HEK293T (cell line): ENCODE data around the gene KANK2.
A peak's percentile ranks its signal among the peaks of the same experiment; 100 is the strongest.
"Not testable (repeated sequence)": the region's sequence is repeated elsewhere in the genome, so short reads cannot be mapped to it uniquely, and the experiment has no call there.

Experiments
- CTCF ChIA-PET: fragments of 350-600 bp; formaldehyde crosslinking; extraction: SDS; loops from one replicate; lab custom pipeline; 2021; ENCODE audit warnings: antibody characterized with exemption, inconsistent platforms; lab: Yijun Ruan, JAX
- POLR2A ChIA-PET: fragments of 350-600 bp; formaldehyde crosslinking; extraction: SDS; loops from one replicate; lab custom pipeline; 2020; ENCODE audit warnings: antibody characterized with exemption, inconsistent platforms; lab: Yijun Ruan, JAX
- DNase-seq: peaks from one replicate; pipeline ENCODE4 v3.0.0; 2012; ENCODE audit warnings: mixed read lengths; ENCODE audit errors: extremely low spot score
- ARNT ChIP-seq: fragments of 450-650 bp; IDR thresholded peaks from 2 replicates; pipeline ENCODE4 v1.6.1; 2017; ENCODE audit warnings: mild to moderate bottlenecking
- BHLHE40 ChIP-seq: fragments of 450-650 bp; IDR thresholded peaks from 2 replicates; pipeline ENCODE4 v1.6.1; 2016; ENCODE audit warnings: mild to moderate bottlenecking, moderate library complexity, borderline replicate concordance
- CTBP1 ChIP-seq: fragments of 450-650 bp; IDR thresholded peaks from 2 replicates; pipeline ENCODE4 v1.6.1; 2016; ENCODE audit warnings: borderline replicate concordance
- ELF4 ChIP-seq: fragments of 450-650 bp; IDR thresholded peaks from 2 replicates; pipeline ENCODE4 v1.6.1; 2017; ENCODE audit warnings: antibody characterized with exemption
- FOXA1 ChIP-seq: fragments of 450-650 bp; IDR thresholded peaks from 2 replicates; pipeline ENCODE4 v1.6.1; 2016; ENCODE audit warnings: mild to moderate bottlenecking
- FOXK2 ChIP-seq: fragments of 450-650 bp; IDR thresholded peaks from 2 replicates; pipeline ENCODE4 v1.6.1; 2016; ENCODE audit warnings: mild to moderate bottlenecking
- FOXM1 ChIP-seq: fragments of 450-650 bp; IDR thresholded peaks from 2 replicates; pipeline ENCODE4 v1.6.1; 2017; ENCODE audit warnings: mild to moderate bottlenecking, borderline replicate concordance
- HDGF ChIP-seq: fragments of 450-650 bp; IDR thresholded peaks from 2 replicates; pipeline ENCODE4 v1.6.1; 2017; ENCODE audit warnings: antibody characterized with exemption, borderline replicate concordance
- L3MBTL2 ChIP-seq: fragments of 450-650 bp; conservative IDR thresholded peaks from 2 replicates; pipeline ENCODE4 v1.6.1; 2016; ENCODE audit warnings: mild to moderate bottlenecking
- LEF1 ChIP-seq: fragments of 450-650 bp; IDR thresholded peaks from 2 replicates; pipeline ENCODE4 v1.6.1; 2017; ENCODE audit warnings: mild to moderate bottlenecking, borderline replicate concordance
- NFRKB ChIP-seq: fragments of 450-650 bp; IDR thresholded peaks from 2 replicates; pipeline ENCODE4 v1.6.1; 2016; ENCODE audit warnings: mild to moderate bottlenecking, moderate library complexity
- PKNOX1 ChIP-seq: fragments of 450-650 bp; IDR thresholded peaks from 2 replicates; pipeline ENCODE4 v1.6.1; 2016
- SP1 ChIP-seq: fragments of 450-650 bp; IDR thresholded peaks from 2 replicates; pipeline ENCODE4 v1.6.1; 2017
- SUZ12 ChIP-seq: fragments of 450-650 bp; IDR thresholded peaks from 2 replicates; pipeline ENCODE4 v1.6.1; 2016; ENCODE audit warnings: mild to moderate bottlenecking
- TARDBP ChIP-seq: fragments of 450-650 bp; IDR thresholded peaks from 2 replicates; pipeline ENCODE4 v1.6.1; 2016
- ZNF384 ChIP-seq: fragments of 450-650 bp; IDR thresholded peaks from 2 replicates; pipeline ENCODE4 v1.6.1; 2016

The KANK2 gene

GRCh38 chr19:11137542-11138384, 59.6 kb downstream of the KANK2 start:
- POLR2A ChIA-PET: interaction anchor here (3.0 kb wide), 1 partner anchor 18 kb away, joined by 13 read pairs; the partner anchor contains the start of gene SPC24
- peak; percentile 84 for DNase-seq
- CTCF ChIA-PET: interaction anchor here (0.6 to 2.0 kb wide), 6 partner anchors 11 to 252 kb away, joined by 3 to 7 read pairs (median 4); no protein-coding TSS in a partner anchor
- TF ChIP-seq ELF4 (no peak), SUZ12 (no peak), TARDBP (no peak), L3MBTL2 (peak; percentile 68)

- ChIA-PET POLR2A (no interaction called here), CTCF (interaction anchor here (0.6 to 2.0 kb wide), 3 partner anchors 68 to 126 kb away, joined by 3 to 7 read pairs (median 3); no protein-coding TSS in a partner anchor)
- no peak for TF ChIP-seq LEF1
- TF ChIP-seq SP1: no peak
- TF ChIP-seq L3MBTL2: no peak
- TF ChIP-seq FOXM1: no peak
- no peak for TF ChIP-seq PKNOX1
- no peak for TF ChIP-seq NFRKB
- no peak for TF ChIP-seq CTBP1
- no peak for TF ChIP-seq ZNF384
- no peak for TF ChIP-seq ELF4
- no peak for TF ChIP-seq FOXA1
- no peak for TF ChIP-seq HDGF
- TF ChIP-seq SUZ12: no peak
- TF ChIP-seq TARDBP: no peak
- TF ChIP-seq FOXK2: no peak
- TF ChIP-seq ARNT: no peak
- no peak for TF ChIP-seq BHLHE40
- no peak for DNase-seq
Observed at GRCh38 chr19:11136400-11137101, 60.8 kb downstream of the KANK2 start.

- DNase-seq: no peak
- ChIA-PET CTCF (no interaction called here), POLR2A (no interaction called here)
- no peak for TF ChIP-seq NFRKB
- no peak for TF ChIP-seq FOXM1
- TF ChIP-seq ELF4: no peak
- no peak for TF ChIP-seq LEF1
- TF ChIP-seq SUZ12: no peak
Observed at GRCh38 chr19:11131471-11131870, 65.9 kb downstream of the KANK2 start.

DNA sequence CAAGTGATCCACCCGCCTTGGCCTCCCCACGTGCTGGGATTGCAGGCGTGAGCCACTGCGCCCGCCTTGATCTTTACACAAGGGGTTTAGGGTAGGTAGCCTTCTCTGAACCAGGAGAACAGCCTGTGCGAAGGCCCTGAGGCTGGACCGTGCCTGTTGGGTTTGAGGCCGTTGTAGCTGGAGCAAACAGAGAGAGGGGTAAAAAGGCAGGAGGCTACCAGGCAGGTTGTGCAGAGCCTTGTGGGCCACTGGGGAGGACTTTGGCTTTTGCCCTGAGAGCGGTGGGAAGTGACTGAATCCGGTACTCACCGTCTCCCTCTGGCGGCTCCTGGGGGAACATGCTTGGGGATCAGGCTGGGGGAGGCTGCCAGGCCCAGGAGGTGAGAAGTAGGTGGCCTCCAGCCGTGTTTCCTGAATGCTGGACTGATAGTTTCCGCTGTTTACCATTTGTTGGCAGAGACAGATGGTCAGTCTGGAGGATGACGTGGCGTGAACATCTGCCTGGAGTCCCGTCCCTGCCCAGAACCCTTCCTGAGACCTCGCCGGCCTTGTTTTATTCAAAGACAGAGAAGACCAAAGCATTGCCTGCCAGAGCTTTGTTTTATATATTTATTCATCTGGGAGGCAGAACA, 66.4 kb downstream of the KANK2 start:
- DNase-seq: peak; percentile 86
- TF ChIP-seq TARDBP (no peak), PKNOX1 (no peak), ARNT (no peak), SP1 (no peak), FOXK2 (no peak), NFRKB (no peak), ELF4 (no peak), LEF1 (no peak), L3MBTL2 (no peak)
- CTCF ChIA-PET: no interaction called here
- POLR2A ChIA-PET: no interaction called here

- no peak for TF ChIP-seq SP1
- TF ChIP-seq TARDBP: no peak
- no peak for TF ChIP-seq BHLHE40
- TF ChIP-seq PKNOX1: no peak
- CTCF ChIA-PET: interaction anchor here (1.3 kb wide), 1 partner anchor 93 kb away, joined by 3 read pairs; no protein-coding TSS in a partner anchor
- POLR2A ChIA-PET: no interaction called here
- no peak for DNase-seq
Observed at GRCh38 chr19:11127905-11128304, 69.4 kb downstream of the KANK2 start.

DNA sequence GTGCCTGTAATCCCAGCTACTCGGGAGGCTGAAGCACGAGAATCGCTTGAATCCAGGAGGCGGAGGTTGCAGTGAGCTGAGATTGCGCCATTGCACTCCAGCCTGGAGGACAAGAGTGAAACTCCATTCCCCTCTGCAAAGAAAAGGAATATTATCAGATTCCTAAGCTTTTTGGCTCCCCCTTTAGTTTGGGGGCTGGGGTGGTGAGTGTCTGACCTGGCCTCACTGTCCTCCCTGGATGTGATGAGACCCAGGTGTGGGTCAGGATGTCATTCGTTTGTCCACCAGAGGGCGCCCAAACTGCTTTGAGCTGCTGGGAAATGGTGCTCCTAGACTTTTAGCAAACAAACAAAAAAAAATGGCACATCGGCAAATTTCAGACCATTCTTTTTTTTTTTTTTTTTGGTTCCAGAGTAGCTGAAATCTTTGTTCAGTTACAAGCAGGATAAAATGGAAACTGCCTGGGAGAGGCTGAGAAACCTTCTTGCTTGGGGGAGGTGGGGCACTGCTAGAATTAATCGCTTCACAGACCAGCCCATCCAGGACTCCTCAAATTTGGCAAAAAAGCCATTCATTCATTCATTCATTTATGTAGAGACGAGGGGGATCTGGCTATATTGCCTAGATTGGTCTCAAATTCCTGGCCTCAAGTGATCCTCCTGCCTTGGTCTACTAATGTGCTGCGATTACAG, 71.2 kb downstream of the KANK2 start:
- TF ChIP-seq SUZ12 (no peak), ZNF384 (peak; percentile 46; the same call in 1 of the 2 replicates), HDGF (no peak), FOXM1 (no peak)
- ChIA-PET CTCF (interaction anchor here (0.6 to 1.6 kb wide), 5 partner anchors 8 to 75 kb away, joined by 3 to 5 read pairs (median 3); no protein-coding TSS in a partner anchor), POLR2A (interaction anchor here (0.7 kb wide), 1 partner anchor 189 kb away, joined by 3 read pairs; no protein-coding TSS in a partner anchor)
- DNase-seq: peak; percentile 72

- DNase-seq, CTCF ChIA-PET, POLR2A ChIA-PET: not testable (repeated sequence)
Observed at GRCh38 chr19:11124157-11124556, 73.2 kb downstream of the KANK2 start.
